ENCODE measurements around the gene BAHCC1. TPM values are rescaled to one million over a fixed set of nuclear protein-coding genes. Genes with fewer than 3 reads are reported as not detected.
A peak's percentile ranks its signal among the peaks of the same experiment; 100 is the strongest.

Gene BAHCC1
- total and polyA plus RNA-seq, 10 of the 15 experiments (the other 5 are each of a cell fraction or from before 2014, with no cell fraction given), result 0.03 to 0.14 (median 0.11) TPM; not detected in 6

- FAIRE-seq, result no peak
- TF ChIP-seq YY1 (IDR thresholded peaks at IDR 0.05; ENCODE audit: low read depth, low read length), result no peak
- TF ChIP-seq MTA2 (IDR thresholded peaks at IDR 0.05; ENCODE audit: low read depth), result 0 out of 2 replicates have a peak, but pooled peaks have one; percentile 15
- no peak for TF ChIP-seq MEF2B (IDR thresholded peaks at IDR 0.05; ENCODE audit: partially characterized antibody, poor library complexity, severe bottlenecking)
- no peak for TF ChIP-seq SIN3A (IDR thresholded peaks at IDR 0.05; ENCODE audit: low read depth, low read length)
- TF ChIP-seq, protein P1, sequence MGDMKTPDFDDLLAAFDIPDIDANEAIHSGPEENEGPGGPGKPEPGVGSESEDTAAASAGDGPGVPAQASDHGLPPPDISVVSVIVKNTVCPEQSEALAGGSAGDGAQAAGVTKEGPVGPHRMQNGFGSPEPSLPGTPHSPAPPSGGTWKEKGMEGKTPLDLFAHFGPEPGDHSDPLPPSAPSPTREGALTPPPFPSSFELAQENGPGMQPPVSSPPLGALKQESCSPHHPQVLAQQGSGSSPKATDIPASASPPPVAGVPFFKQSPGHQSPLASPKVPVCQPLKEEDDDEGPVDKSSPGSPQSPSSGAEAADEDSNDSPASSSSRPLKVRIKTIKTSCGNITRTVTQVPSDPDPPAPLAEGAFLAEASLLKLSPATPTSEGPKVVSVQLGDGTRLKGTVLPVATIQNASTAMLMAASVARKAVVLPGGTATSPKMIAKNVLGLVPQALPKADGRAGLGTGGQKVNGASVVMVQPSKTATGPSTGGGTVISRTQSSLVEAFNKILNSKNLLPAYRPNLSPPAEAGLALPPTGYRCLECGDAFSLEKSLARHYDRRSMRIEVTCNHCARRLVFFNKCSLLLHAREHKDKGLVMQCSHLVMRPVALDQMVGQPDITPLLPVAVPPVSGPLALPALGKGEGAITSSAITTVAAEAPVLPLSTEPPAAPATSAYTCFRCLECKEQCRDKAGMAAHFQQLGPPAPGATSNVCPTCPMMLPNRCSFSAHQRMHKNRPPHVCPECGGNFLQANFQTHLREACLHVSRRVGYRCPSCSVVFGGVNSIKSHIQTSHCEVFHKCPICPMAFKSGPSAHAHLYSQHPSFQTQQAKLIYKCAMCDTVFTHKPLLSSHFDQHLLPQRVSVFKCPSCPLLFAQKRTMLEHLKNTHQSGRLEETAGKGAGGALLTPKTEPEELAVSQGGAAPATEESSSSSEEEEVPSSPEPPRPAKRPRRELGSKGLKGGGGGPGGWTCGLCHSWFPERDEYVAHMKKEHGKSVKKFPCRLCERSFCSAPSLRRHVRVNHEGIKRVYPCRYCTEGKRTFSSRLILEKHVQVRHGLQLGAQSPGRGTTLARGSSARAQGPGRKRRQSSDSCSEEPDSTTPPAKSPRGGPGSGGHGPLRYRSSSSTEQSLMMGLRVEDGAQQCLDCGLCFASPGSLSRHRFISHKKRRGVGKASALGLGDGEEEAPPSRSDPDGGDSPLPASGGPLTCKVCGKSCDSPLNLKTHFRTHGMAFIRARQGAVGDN (IDR thresholded peaks at IDR 0.05), result no peak
- TF ChIP-seq, protein P2, sequence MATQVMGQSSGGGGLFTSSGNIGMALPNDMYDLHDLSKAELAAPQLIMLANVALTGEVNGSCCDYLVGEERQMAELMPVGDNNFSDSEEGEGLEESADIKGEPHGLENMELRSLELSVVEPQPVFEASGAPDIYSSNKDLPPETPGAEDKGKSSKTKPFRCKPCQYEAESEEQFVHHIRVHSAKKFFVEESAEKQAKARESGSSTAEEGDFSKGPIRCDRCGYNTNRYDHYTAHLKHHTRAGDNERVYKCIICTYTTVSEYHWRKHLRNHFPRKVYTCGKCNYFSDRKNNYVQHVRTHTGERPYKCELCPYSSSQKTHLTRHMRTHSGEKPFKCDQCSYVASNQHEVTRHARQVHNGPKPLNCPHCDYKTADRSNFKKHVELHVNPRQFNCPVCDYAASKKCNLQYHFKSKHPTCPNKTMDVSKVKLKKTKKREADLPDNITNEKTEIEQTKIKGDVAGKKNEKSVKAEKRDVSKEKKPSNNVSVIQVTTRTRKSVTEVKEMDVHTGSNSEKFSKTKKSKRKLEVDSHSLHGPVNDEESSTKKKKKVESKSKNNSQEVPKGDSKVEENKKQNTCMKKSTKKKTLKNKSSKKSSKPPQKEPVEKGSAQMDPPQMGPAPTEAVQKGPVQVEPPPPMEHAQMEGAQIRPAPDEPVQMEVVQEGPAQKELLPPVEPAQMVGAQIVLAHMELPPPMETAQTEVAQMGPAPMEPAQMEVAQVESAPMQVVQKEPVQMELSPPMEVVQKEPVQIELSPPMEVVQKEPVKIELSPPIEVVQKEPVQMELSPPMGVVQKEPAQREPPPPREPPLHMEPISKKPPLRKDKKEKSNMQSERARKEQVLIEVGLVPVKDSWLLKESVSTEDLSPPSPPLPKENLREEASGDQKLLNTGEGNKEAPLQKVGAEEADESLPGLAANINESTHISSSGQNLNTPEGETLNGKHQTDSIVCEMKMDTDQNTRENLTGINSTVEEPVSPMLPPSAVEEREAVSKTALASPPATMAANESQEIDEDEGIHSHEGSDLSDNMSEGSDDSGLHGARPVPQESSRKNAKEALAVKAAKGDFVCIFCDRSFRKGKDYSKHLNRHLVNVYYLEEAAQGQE (IDR thresholded peaks at IDR 0.05; ENCODE audit: low read depth, low read length), result no peak
- TF ChIP-seq ZNF622 (IDR thresholded peaks at IDR 0.05), result no peak
- peak; percentile 22 for TF ChIP-seq E4F1 (IDR thresholded peaks at IDR 0.05; ENCODE audit: borderline replicate concordance, partially characterized antibody)
- TF ChIP-seq NKRF (conservative IDR thresholded peaks at IDR 0.05), result no peak
- TF ChIP-seq PAX8 (IDR thresholded peaks at IDR 0.05), result no peak
Observed at GRCh38 chr17:81424151-81425017, 29.1 kb downstream of the BAHCC1 start.

More at GRCh38 chr17:81424151-81425017, 29.1 kb downstream of the BAHCC1 start:
- no peaks in the 10 kb centered on the region; the same call in 2 of the 3 replicates for H3K9me3 ChIP-seq (replicated peaks; ENCODE audit: control insufficient read depth, insufficient read depth, low read length)
- ATAC-seq (no peak), DNase-seq (ENCODE audit: low read depth, low spot score) (no peak)
- ChIA-PET SMC1A (ENCODE audit: uncharacterized antibody, unreplicated experiment) (no interaction called here), CTCF (interaction anchor here (0.6 kb wide), 1 partner anchor 49 kb away, joined by 3 read pairs; no protein-coding TSS in a partner anchor), RAD21 (ENCODE audit: unreplicated experiment) (no interaction called here), POLR2A (interaction anchor here (0.5 kb wide), 1 partner anchor 116 kb away, joined by 5 read pairs; no protein-coding TSS in a partner anchor)
- in situ Hi-C loops (cut with MboI) (no loop called here), intact Hi-C loops (cut with micrococcal nuclease; ENCODE audit: unreplicated experiment) (no loop called here)
- no peak overlapping the region for H3K4me3 ChIP-seq
- no peak overlapping the region for H3K27ac ChIP-seq (ENCODE audit: control insufficient read depth, insufficient read depth)
- no peaks in the 10 kb centered on the region for H4K20me1 ChIP-seq (ENCODE audit: control insufficient read depth, insufficient read depth)
- no peak overlapping the region for H2AFZ ChIP-seq (ENCODE audit: control insufficient read depth, low read depth, low read length)
- H3K36me3 ChIP-seq (ENCODE audit: control insufficient read depth in 2 of 2, insufficient read depth in 2 of 2, low read length in 1 of 2), result no peaks in the 10 kb centered on the region
- no peaks in the 10 kb centered on the region for H3K4me1 ChIP-seq (ENCODE audit: control insufficient read depth, insufficient read depth, low read length)
- no TSS peak for BruUV-seq (replicated peaks)
- WGBS (ENCODE audit: insufficient coverage, insufficient replicate concordance, low lambda C conversion rate, missing lambda C conversion rate), result 38% methylated on average over 5 of the region's 5 CpGs
- H3K79me2 ChIP-seq (ENCODE audit: control insufficient read depth, insufficient read depth, low read length), result no peaks in the 10 kb centered on the region
- no peak overlapping the region for H3K4me2 ChIP-seq (ENCODE audit: control insufficient read depth, insufficient read depth)
- H3K27me3 ChIP-seq (replicated peaks in 1 of 2; ENCODE audit: control insufficient read depth in 2 of 2, insufficient read depth in 2 of 2, low read length in 1 of 2), result peaks cover 4 to 6% of the 10 kb centered on the region in 2 experiments; a peak in 2 of 4 replicates
- no peak overlapping the region for H3K9ac ChIP-seq (ENCODE audit: control insufficient read depth, insufficient read depth, low read length)
